ENCODE measurements around the gene CENPO.

CENPO gene

GRCh38 chr2:24809316-24810007 is 16.2 kb downstream of the CENPO start:
- no peak overlapping the region for H2AFZ ChIP-seq (ENCODE audit: low read depth, low read length)
- no peak overlapping the region for H3K4me3 ChIP-seq (ENCODE audit: low read length)
- peaks cover 7% of the 10 kb centered on the region; the same call in 1 of the 2 replicates for H4K20me1 ChIP-seq (ENCODE audit: insufficient read depth, low read length)
- H3K27ac ChIP-seq (ENCODE audit: low read length) = no peak overlapping the region
- H3K79me2 ChIP-seq (ENCODE audit: low read length) = peaks cover 86% of the 10 kb centered on the region
- no peaks in the 10 kb centered on the region for H3K27me3 ChIP-seq (ENCODE audit: low read depth, low read length)
- H3K9me3 ChIP-seq (ENCODE audit: insufficient read depth, low read length) = no peaks in the 10 kb centered on the region
- H3K36me3 ChIP-seq (replicated peaks; ENCODE audit: low read depth, low read length) = peaks cover 25% of the 10 kb centered on the region
- H3K4me2 ChIP-seq (ENCODE audit: low read length) = no peak overlapping the region
- no peak for TF ChIP-seq EZH2phosphoT487 (IDR thresholded peaks at IDR 0.05; ENCODE audit: low read depth)
- no peak for TF ChIP-seq CTCF (IDR thresholded peaks at IDR 0.05; ENCODE audit: low read depth, low read length)
- H3K4me1 ChIP-seq (ENCODE audit: low read length) = no peaks in the 10 kb centered on the region
- H3K9ac ChIP-seq (ENCODE audit: low read length) = no peak overlapping the region

GRCh38 chr2:24813691-24814137 is 20.5 kb downstream of the CENPO start:
- Histone ChIP-seq H3K9me3 (ENCODE audit: insufficient read depth, low read length) (no peaks in the 10 kb centered on the region), H3K4me1 (ENCODE audit: low read length) (no peaks in the 10 kb centered on the region), H3K9ac (ENCODE audit: low read length) (no peak overlapping the region), H3K79me2 (ENCODE audit: low read length) (peaks cover 66% of the 10 kb centered on the region), H3K27ac (ENCODE audit: low read length) (no peak overlapping the region), H3K4me3 (ENCODE audit: low read length) (no peak overlapping the region), H3K27me3 (ENCODE audit: low read depth, low read length) (no peaks in the 10 kb centered on the region), H2AFZ (ENCODE audit: low read depth, low read length) (no peak overlapping the region), H3K4me2 (ENCODE audit: low read length) (no peak overlapping the region), H4K20me1 (ENCODE audit: insufficient read depth, low read length) (no peaks in the 10 kb centered on the region; the same call in 1 of the 2 replicates), H3K36me3 (replicated peaks; ENCODE audit: low read depth, low read length) (peaks cover 56% of the 10 kb centered on the region)
- TF ChIP-seq EZH2phosphoT487 (IDR thresholded peaks at IDR 0.05; ENCODE audit: low read depth) = no peak
- no peak for TF ChIP-seq CTCF (IDR thresholded peaks at IDR 0.05; ENCODE audit: low read depth, low read length)

GRCh38 chr2:24814516-24814915 is 21.3 kb downstream of the CENPO start:
- Histone ChIP-seq H3K4me1 (ENCODE audit: low read length) (no peaks in the 10 kb centered on the region), H3K79me2 (ENCODE audit: low read length) (peaks cover 58% of the 10 kb centered on the region), H3K4me3 (ENCODE audit: low read length) (no peak overlapping the region), H3K9me3 (ENCODE audit: insufficient read depth, low read length) (no peaks in the 10 kb centered on the region), H3K27ac (ENCODE audit: low read length) (no peak overlapping the region), H2AFZ (ENCODE audit: low read depth, low read length) (no peak overlapping the region), H3K27me3 (ENCODE audit: low read depth, low read length) (no peaks in the 10 kb centered on the region), H3K4me2 (ENCODE audit: low read length) (no peak overlapping the region), H3K36me3 (replicated peaks; ENCODE audit: low read depth, low read length) (peaks cover 63% of the 10 kb centered on the region), H4K20me1 (ENCODE audit: insufficient read depth, low read length) (no peaks in the 10 kb centered on the region; the same call in 1 of the 2 replicates), H3K9ac (ENCODE audit: low read length) (no peak overlapping the region)
- TF ChIP-seq CTCF (IDR thresholded peaks at IDR 0.05; ENCODE audit: low read depth, low read length) = no peak
- TF ChIP-seq EZH2phosphoT487 (IDR thresholded peaks at IDR 0.05; ENCODE audit: low read depth) = no peak

GRCh38 chr2:24815171-24815570 is 21.9 kb downstream of the CENPO start:
- Histone ChIP-seq H4K20me1 (ENCODE audit: insufficient read depth, low read length) (no peaks in the 10 kb centered on the region; the same call in 1 of the 2 replicates), H3K9ac (ENCODE audit: low read length) (no peak overlapping the region), H3K4me3 (ENCODE audit: low read length) (no peak overlapping the region), H3K9me3 (ENCODE audit: insufficient read depth, low read length) (no peaks in the 10 kb centered on the region), H3K27me3 (ENCODE audit: low read depth, low read length) (no peaks in the 10 kb centered on the region), H2AFZ (ENCODE audit: low read depth, low read length) (no peak overlapping the region), H3K4me1 (ENCODE audit: low read length) (no peaks in the 10 kb centered on the region), H3K79me2 (ENCODE audit: low read length) (peaks cover 52% of the 10 kb centered on the region), H3K36me3 (replicated peaks; ENCODE audit: low read depth, low read length) (peaks cover 64% of the 10 kb centered on the region), H3K4me2 (ENCODE audit: low read length) (no peak overlapping the region), H3K27ac (ENCODE audit: low read length) (no peak overlapping the region)
- TF ChIP-seq EZH2phosphoT487 (IDR thresholded peaks at IDR 0.05; ENCODE audit: low read depth) (no peak), CTCF (IDR thresholded peaks at IDR 0.05; ENCODE audit: low read depth, low read length) (no peak)

Data from OCI-LY3 (cell line).